ENCODE results near the gene FRMPD1. TPM values are rescaled to one million over a fixed set of nuclear protein-coding genes. Genes with fewer than 3 reads are reported as not detected.

FRMPD1 gene
- total RNA-seq, 1 donor: not detected

DNA sequence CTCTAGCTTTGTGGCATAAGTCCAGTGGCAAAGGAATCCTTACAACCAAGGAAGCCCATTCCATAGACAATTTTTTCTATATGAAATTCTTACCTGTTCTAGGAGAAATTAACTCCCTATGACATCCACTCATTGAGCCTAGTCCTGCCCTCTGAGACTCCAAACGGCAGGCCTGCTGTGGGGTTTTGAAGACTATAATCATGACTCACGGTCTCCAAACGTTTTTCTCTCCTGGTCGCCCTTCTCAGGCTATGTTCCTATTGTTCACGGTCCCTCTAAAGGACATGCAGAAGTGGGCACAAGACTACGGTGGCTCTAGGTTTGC, 133.5 kb downstream of the FRMPD1 start:
- Histone ChIP-seq H4K20me1 (ENCODE audit: insufficient read depth, low read length) (peaks cover 8% of the 10 kb centered on the region), H3K9me3 (ENCODE audit: low read depth, low read length) (no peaks in the 10 kb centered on the region), H3K27ac (ENCODE audit: low read depth, low read length) (peak overlapping the region; percentile 83), H2AFZ (ENCODE audit: low read length) (peak overlapping the region; percentile 98), H3K27me3 (ENCODE audit: insufficient read depth, low read length) (no peaks in the 10 kb centered on the region), H3K4me2 (ENCODE audit: insufficient read depth, low read length) (peak overlapping the region; percentile 86), H3K36me3 (ENCODE audit: insufficient read depth, low read length) (peaks cover 45% of the 10 kb centered on the region), H3K79me2 (ENCODE audit: insufficient read depth, low read length) (peaks cover 38% of the 10 kb centered on the region), H3K4me3 (ENCODE audit: insufficient read depth, low read length) (peak overlapping the region; percentile 99), H3K4me1 (ENCODE audit: insufficient read depth, low read length) (peaks cover 14% of the 10 kb centered on the region)
- DNase-seq (ENCODE audit: insufficient read length, low spot score, missing footprints): peak; percentile 81
- TF ChIP-seq, protein P1, sequence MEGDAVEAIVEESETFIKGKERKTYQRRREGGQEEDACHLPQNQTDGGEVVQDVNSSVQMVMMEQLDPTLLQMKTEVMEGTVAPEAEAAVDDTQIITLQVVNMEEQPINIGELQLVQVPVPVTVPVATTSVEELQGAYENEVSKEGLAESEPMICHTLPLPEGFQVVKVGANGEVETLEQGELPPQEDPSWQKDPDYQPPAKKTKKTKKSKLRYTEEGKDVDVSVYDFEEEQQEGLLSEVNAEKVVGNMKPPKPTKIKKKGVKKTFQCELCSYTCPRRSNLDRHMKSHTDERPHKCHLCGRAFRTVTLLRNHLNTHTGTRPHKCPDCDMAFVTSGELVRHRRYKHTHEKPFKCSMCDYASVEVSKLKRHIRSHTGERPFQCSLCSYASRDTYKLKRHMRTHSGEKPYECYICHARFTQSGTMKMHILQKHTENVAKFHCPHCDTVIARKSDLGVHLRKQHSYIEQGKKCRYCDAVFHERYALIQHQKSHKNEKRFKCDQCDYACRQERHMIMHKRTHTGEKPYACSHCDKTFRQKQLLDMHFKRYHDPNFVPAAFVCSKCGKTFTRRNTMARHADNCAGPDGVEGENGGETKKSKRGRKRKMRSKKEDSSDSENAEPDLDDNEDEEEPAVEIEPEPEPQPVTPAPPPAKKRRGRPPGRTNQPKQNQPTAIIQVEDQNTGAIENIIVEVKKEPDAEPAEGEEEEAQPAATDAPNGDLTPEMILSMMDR (IDR thresholded peaks at IDR 0.05; ENCODE audit: extremely low read depth, low read depth, low read length): no peak

DNA sequence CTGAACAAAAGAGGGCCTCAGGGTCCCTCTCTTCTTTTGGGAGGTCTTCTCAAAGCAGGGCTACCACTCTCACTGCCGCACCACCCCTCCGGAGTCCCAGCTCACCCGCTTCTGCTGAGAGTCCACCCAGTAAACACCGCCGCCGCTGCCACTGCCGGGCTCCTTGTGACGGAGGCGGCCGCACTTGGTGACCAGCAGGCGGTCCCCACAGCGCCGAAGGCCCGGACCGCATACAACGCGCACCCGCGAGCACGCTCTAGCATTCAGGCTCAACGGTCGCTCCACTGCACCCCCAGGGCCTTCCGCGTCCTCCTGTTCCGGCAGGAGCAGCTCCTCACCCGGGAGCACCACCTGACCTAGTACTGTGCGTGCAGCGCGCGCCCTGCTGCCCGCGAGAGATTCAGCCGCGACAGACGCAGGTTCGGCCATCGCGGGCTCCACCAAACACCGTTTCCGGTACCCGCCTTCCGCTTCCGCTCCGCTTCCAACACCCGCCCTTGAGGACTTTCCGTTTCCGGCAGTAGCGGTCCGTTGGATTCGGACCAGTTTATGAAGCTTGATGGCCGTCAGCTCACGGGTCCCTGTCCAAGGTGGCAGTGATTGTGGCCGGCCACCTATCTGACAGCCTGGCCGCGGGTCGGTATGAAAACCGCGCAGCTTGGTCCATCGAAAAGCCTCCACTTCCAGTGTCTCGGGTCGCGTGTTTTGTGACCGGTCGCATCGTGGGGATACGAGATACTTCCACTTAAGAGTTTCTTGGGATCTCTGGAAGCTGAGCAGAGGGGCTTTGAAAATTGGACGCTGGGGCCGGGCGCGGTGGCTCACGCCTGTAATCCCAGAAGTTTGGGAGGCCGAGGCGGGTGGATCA, 134.1 kb downstream of the FRMPD1 start, which contains the start of gene EXOSC3:
Gene EXOSC3 (minus strand): TSS at position 449 of the 868 bp plus-strand sequence. CDS start 20 bp downstream, at position 429.
- peaks cover 8% of the 10 kb centered on the region for H4K20me1 ChIP-seq (ENCODE audit: insufficient read depth, low read length)
- peaks cover 39% of the 10 kb centered on the region for H3K36me3 ChIP-seq (ENCODE audit: insufficient read depth, low read length)
- DNase-seq (ENCODE audit: insufficient read length, low spot score, missing footprints): peak; percentile 97
- H2AFZ ChIP-seq (ENCODE audit: low read length): peak within 1 kb of the TSS; percentile 98
- peaks cover 14% of the 10 kb centered on the region for H3K4me1 ChIP-seq (ENCODE audit: insufficient read depth, low read length)
- peak within 1 kb of the TSS; percentile 83 for H3K27ac ChIP-seq (ENCODE audit: low read depth, low read length)
- no peaks in the 10 kb centered on the region for H3K27me3 ChIP-seq (ENCODE audit: insufficient read depth, low read length)
- no peaks in the 10 kb centered on the region for H3K9me3 ChIP-seq (ENCODE audit: low read depth, low read length)
- peak within 1 kb of the TSS; percentile 86 for H3K4me2 ChIP-seq (ENCODE audit: insufficient read depth, low read length)
- TF ChIP-seq, protein P1 (IDR thresholded peaks at IDR 0.05; ENCODE audit: extremely low read depth, low read depth, low read length): no peak
- peak within 1 kb of the TSS; percentile 99 for H3K4me3 ChIP-seq (ENCODE audit: insufficient read depth, low read length)
- peaks cover 38% of the 10 kb centered on the region for H3K79me2 ChIP-seq (ENCODE audit: insufficient read depth, low read length)

DNA sequence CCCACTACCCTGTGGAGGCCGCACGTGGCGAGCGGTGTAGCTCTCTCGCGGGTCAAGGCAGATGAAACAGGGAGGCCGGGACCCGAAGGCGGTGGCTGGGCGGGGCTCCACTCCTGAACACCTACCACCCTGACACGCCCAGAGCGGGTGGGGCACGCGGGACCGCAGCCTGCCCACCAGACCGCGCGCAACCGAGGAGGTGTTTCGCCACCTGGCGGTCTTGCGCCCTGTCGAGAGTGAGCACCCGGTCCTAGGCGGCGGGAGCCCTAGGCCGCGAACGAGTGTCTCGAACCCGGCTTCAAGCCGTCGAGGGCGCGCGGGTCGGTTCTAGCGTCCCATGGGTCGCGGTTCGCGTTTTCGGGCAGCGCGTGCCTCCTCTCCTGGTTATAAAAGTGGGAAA, 136.3 kb downstream of the FRMPD1 start:
- TF ChIP-seq, protein P1 (IDR thresholded peaks at IDR 0.05; ENCODE audit: extremely low read depth, low read depth, low read length): no peak
- no peaks in the 10 kb centered on the region for H3K27me3 ChIP-seq (ENCODE audit: insufficient read depth, low read length)
- peaks cover 8% of the 10 kb centered on the region for H4K20me1 ChIP-seq (ENCODE audit: insufficient read depth, low read length)
- no peak overlapping the region for H3K4me3 ChIP-seq (ENCODE audit: insufficient read depth, low read length)
- H3K4me2 ChIP-seq (ENCODE audit: insufficient read depth, low read length): no peak overlapping the region
- DNase-seq (ENCODE audit: insufficient read length, low spot score, missing footprints): peak; percentile 38
- H3K79me2 ChIP-seq (ENCODE audit: insufficient read depth, low read length): peaks cover 30% of the 10 kb centered on the region
- no peaks in the 10 kb centered on the region for H3K9me3 ChIP-seq (ENCODE audit: low read depth, low read length)
- no peak overlapping the region for H3K27ac ChIP-seq (ENCODE audit: low read depth, low read length)
- H3K4me1 ChIP-seq (ENCODE audit: insufficient read depth, low read length): peaks cover 14% of the 10 kb centered on the region
- peaks cover 21% of the 10 kb centered on the region for H3K36me3 ChIP-seq (ENCODE audit: insufficient read depth, low read length)
- H2AFZ ChIP-seq (ENCODE audit: low read length): no peak overlapping the region

DNA sequence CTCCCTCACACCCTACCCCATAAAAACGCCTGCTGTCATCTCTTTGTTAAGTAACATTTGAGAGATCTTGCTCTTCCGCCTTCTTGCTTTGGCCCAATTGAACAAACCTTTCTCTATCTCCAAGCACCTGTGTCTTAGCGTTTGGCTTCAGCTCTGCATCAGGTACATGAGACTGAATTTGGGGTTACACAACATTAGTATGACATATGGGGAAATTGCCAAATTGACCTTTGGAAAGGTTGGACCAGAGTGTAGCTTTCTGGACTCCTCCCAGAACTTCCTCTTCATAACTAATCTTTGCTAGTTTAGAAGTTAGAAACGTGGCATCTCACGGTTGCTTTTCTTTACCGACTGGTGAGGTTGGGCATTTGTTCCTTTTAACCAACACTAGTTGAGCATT, 137.6 kb downstream of the FRMPD1 start:
- TF ChIP-seq, protein P1 (IDR thresholded peaks at IDR 0.05; ENCODE audit: extremely low read depth, low read depth, low read length): no peak
- Histone ChIP-seq H3K4me3 (ENCODE audit: insufficient read depth, low read length) (no peak overlapping the region), H3K27ac (ENCODE audit: low read depth, low read length) (no peak overlapping the region), H3K9me3 (ENCODE audit: low read depth, low read length) (no peaks in the 10 kb centered on the region), H2AFZ (ENCODE audit: low read length) (no peak overlapping the region), H3K79me2 (ENCODE audit: insufficient read depth, low read length) (peaks cover 17% of the 10 kb centered on the region), H3K36me3 (ENCODE audit: insufficient read depth, low read length) (peaks cover 9% of the 10 kb centered on the region), H3K4me1 (ENCODE audit: insufficient read depth, low read length) (peaks cover 11% of the 10 kb centered on the region), H3K4me2 (ENCODE audit: insufficient read depth, low read length) (no peak overlapping the region), H3K27me3 (ENCODE audit: insufficient read depth, low read length) (no peaks in the 10 kb centered on the region), H4K20me1 (ENCODE audit: insufficient read depth, low read length) (peaks cover 8% of the 10 kb centered on the region)
- peak; percentile 3 for DNase-seq (ENCODE audit: insufficient read length, low spot score, missing footprints)

Data from osteoblast (primary cell).